Measurements from ENCODE around the gene CLNK. TPM values are rescaled to one million over a fixed set of nuclear protein-coding genes. Genes with fewer than 3 reads are reported as not detected.

CLNK gene
- total RNA-seq, 4 donors from 2014 or later = 0.17 to 1.3 (median 0.45) TPM; not detected in 1

DNA sequence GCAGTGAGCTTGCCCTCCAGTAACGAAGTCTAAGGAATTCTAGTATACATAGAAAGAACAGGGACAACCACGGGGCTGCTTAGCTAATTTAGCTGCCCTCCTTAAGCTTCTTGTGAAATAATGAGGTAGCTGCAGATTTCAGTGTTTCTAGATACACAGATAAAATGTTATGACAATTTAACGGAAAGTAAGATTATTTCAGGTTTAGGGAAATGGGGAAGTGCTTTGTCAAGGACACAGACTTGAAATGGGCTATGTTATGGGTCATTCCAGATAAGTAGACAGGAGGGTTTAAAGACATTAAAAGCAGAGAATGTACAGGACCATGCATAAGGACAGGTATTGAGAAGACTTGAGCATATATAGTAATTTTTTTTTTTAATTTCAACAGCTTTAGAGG is 193.2 kb downstream of the CLNK start:
- intact Hi-C loops (cut with DNase I; ENCODE audit: low total_unique reads) = no loop called here
- 84 to 91% methylated on average over 3 of the region's 3 CpGs for WGBS, 2 donors
- no peak for DNase-seq (ENCODE audit: low spot score in 2 of 2)
- TF ChIP-seq, protein P1, sequence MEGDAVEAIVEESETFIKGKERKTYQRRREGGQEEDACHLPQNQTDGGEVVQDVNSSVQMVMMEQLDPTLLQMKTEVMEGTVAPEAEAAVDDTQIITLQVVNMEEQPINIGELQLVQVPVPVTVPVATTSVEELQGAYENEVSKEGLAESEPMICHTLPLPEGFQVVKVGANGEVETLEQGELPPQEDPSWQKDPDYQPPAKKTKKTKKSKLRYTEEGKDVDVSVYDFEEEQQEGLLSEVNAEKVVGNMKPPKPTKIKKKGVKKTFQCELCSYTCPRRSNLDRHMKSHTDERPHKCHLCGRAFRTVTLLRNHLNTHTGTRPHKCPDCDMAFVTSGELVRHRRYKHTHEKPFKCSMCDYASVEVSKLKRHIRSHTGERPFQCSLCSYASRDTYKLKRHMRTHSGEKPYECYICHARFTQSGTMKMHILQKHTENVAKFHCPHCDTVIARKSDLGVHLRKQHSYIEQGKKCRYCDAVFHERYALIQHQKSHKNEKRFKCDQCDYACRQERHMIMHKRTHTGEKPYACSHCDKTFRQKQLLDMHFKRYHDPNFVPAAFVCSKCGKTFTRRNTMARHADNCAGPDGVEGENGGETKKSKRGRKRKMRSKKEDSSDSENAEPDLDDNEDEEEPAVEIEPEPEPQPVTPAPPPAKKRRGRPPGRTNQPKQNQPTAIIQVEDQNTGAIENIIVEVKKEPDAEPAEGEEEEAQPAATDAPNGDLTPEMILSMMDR (IDR thresholded peaks at IDR 0.05) = no peak
- TF ChIP-seq POLR2A (IDR thresholded peaks at IDR 0.05) = no peak
- H3K4me3 ChIP-seq (ENCODE audit: low read depth, poor library complexity, severe bottlenecking) = no peak overlapping the region

GRCh38 chr4:10490996-10491395 is 193.6 kb downstream of the CLNK start:
- DNase-seq (ENCODE audit: low spot score in 2 of 2) = no peak
- no peak for TF ChIP-seq POLR2A (IDR thresholded peaks at IDR 0.05)
- TF ChIP-seq, protein P1 (IDR thresholded peaks at IDR 0.05) = no peak
- WGBS, 2 donors = 87 to 88% methylated on average over 5 of the region's 5 CpGs
- intact Hi-C loops (cut with DNase I; ENCODE audit: low total_unique reads) = no loop called here
- no peak overlapping the region for H3K4me3 ChIP-seq (ENCODE audit: low read depth, poor library complexity, severe bottlenecking)

DNA sequence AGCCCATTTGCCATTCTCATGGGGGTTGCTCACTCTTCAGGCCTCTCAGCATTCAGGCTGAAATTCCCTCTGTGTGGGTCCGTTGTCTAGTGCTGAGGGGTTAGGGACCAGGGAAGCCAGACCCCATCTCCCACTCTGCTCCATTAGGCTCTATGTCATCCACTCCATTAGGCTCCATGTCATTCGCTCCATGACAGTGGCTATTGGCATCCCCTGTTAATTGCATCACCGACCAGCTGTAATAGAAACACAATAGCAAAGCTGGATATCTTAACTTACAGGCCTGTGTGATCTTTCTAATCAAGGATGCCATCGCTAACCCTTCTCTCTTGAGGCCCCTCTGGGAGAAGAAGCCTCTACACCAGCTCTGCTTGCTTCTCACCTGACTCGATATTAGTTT is 201.7 kb downstream of the CLNK start:
- TF ChIP-seq POLR2A (IDR thresholded peaks at IDR 0.05) = no peak
- TF ChIP-seq, protein P1 (IDR thresholded peaks at IDR 0.05) = no peak
- DNase-seq (ENCODE audit: low spot score in 2 of 2) = no peak
- 76 to 77% methylated on average over 5 of the region's 5 CpGs for WGBS, 2 donors
- intact Hi-C loops (cut with DNase I; ENCODE audit: low total_unique reads) = no loop called here
- H3K4me3 ChIP-seq (ENCODE audit: low read depth, poor library complexity, severe bottlenecking) = no peak overlapping the region

DNA sequence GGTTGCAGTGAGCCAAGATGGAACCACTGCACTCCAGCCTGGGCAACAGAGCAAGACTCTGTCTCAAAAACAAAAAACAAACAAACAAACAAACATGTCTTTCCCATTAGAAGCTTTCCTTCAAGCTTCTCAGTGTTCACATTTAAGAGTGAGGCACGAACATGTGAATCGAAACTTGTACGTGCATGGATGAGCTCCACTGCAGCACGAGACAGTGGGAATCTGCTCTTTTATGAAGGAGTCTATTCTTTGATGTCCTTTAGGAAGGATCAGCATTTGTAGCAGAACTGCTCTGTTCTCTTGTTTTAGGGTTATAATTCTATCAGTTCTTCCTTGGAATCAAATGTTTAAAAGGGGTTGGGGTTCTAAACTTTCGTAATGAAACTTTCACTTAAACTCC is 204.0 kb downstream of the CLNK start:
- no peak for DNase-seq (ENCODE audit: low spot score in 2 of 2)
- intact Hi-C loops (cut with DNase I; ENCODE audit: low total_unique reads) = no loop called here
- WGBS, 2 donors = 93 to 95% methylated on average over 5 of the region's 5 CpGs
- no peak overlapping the region for H3K4me3 ChIP-seq (ENCODE audit: low read depth, poor library complexity, severe bottlenecking)
- TF ChIP-seq POLR2A (IDR thresholded peaks at IDR 0.05) = no peak
- TF ChIP-seq, protein P1 (IDR thresholded peaks at IDR 0.05) = no peak

GRCh38 chr4:10478621-10479020 is 205.9 kb downstream of the CLNK start:
- intact Hi-C loops (cut with DNase I; ENCODE audit: low total_unique reads) = no loop called here
- no peak for DNase-seq (ENCODE audit: low spot score in 2 of 2)
- no peak for TF ChIP-seq POLR2A (IDR thresholded peaks at IDR 0.05)
- no peak overlapping the region for H3K4me3 ChIP-seq (ENCODE audit: low read depth, poor library complexity, severe bottlenecking)

DNA sequence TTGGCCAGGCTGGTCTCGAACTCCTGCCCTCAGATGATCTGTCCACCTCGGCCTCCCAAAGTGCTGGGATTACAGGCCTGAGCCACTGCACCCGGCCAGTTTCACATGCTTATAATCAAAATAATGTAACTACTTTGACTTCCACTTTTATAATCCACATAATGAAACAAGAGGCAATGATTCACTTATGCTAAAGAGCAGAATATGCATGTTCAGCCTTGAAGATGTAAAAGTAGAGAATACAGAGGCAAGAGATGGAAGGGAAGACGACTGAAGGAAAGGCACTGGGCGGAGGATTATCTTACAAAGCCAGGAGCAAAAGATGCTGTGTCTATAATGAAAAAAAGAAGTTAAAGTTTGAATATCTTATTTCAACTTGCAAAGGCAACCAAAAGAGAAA is 214.1 kb downstream of the CLNK start:
- H3K4me3 ChIP-seq (ENCODE audit: low read depth, poor library complexity, severe bottlenecking) = no peak overlapping the region
- TF ChIP-seq POLR2A (IDR thresholded peaks at IDR 0.05) = no peak
- TF ChIP-seq, protein P1 (IDR thresholded peaks at IDR 0.05) = no peak
- 82% methylated on average over 5 of the region's 5 CpGs for WGBS, 2 donors
- DNase-seq (ENCODE audit: low spot score in 2 of 2) = no peak
- intact Hi-C loops (cut with DNase I; ENCODE audit: low total_unique reads) = no loop called here

Data from lower leg skin (tissue), 4 donors.